D721Med (cell line): ENCODE data around the gene MAST2.

Source experiments
- DNase-seq: peaks from one replicate; pipeline ENCODE4 v3.0.0; 2011; ENCODE audit warnings: low spot score; ENCODE audit not compliant: insufficient read length
- FAIRE-seq: peaks from 2 replicates; lab custom pipeline; 2011; peaks lifted over from hg19 to GRCh38; lab: Jason Lieb, UNC
- CTCF ChIP-seq: IDR thresholded peaks from 2 replicates; pipeline ENCODE4 v1.5.1; 2012; ENCODE audit warnings: mild to moderate bottlenecking, control low read depth; ENCODE audit not compliant: insufficient read depth; ENCODE audit errors: missing control alignments

The MAST2 gene

GRCh38 chr1:45772971-45773370 lies 30.4 kb upstream of the MAST2 start:
- DNase-seq (no peak), FAIRE-seq (no peak)
- no peak for TF ChIP-seq CTCF

GRCh38 chr1:45775794-45776193 lies 27.6 kb upstream of the MAST2 start:
- DNase-seq (no peak), FAIRE-seq (no peak)
- no peak for TF ChIP-seq CTCF

DNA sequence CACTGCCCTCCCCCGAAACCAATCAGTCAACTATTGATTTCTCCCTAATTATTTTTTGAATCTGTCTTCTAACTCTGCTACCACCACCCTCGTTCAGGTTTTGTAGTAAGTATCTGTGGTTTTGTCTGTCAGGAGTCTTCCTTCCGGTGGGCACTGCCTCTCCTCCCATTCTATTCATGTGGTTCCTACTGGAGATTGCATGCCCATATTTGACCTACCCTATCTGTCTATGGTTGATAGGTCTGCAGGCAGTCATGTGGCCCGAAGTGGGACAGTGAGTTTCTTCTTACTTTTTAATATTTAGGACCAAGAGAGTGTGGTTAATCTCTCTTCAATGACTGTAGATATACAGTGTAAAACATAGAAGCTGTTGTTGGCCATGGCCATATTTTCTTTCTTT lies 17.8 kb upstream of the MAST2 start:
- no peak for DNase-seq

GRCh38 chr1:45787905-45788304 lies 15.5 kb upstream of the MAST2 start:
- DNase-seq (no peak), FAIRE-seq (no peak)
- TF ChIP-seq CTCF, result no peak

More for the DNA sequence above, 17.8 kb upstream of the MAST2 start:
- no peak for FAIRE-seq
- TF ChIP-seq CTCF, result no peak

DNA sequence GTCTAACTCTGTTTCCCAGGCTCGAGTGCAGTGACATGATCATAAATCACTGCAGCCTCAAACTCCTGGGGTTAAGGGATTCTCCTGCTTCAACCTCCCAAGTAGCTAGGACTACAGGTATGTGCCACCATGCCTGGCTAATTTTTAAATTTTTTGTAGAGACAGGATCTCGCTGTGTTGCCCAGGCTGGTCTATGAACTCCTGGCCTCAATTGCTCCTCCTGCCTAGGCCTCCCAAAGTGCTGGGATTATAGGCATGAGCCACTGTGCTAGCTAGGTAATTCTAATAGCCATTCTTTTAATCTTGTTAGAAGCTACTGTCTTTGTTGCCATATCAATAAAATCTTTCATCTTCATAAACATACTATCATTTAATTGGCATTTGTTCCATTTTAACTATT lies 13.8 kb upstream of the MAST2 start:
- no peak for TF ChIP-seq CTCF
- DNase-seq (no peak), FAIRE-seq (no peak)

GRCh38 chr1:45792744-45793143 lies 10.7 kb upstream of the MAST2 start:
- FAIRE-seq (no peak), DNase-seq (no peak)
- no peak for TF ChIP-seq CTCF

GRCh38 chr1:45793942-45794604 lies 9.3 kb upstream of the MAST2 start:
- TF ChIP-seq CTCF, result no peak
- DNase-seq (no peak), FAIRE-seq (no peak)
